GM23338 (cell line): ENCODE results near the gene CYP2W1. TPM values are rescaled to one million over a fixed set of nuclear protein-coding genes. Genes with fewer than 3 reads are reported as not detected.

ENCODE experiments used
- JUNB ChIP-seq: IDR thresholded peaks from one replicate; pipeline ENCODE4 v1.6.1; 2016; ENCODE audit warnings: antibody characterized with exemption; ENCODE audit not compliant: unreplicated experiment
- NANOG ChIP-seq: IDR thresholded peaks from 2 replicates; pipeline ENCODE4 v1.6.1; 2016; ENCODE audit warnings: antibody characterized with exemption, borderline replicate concordance
- REST ChIP-seq: IDR thresholded peaks from one replicate; pipeline ENCODE4 v1.6.1; 2018; ENCODE audit warnings: antibody characterized with exemption; ENCODE audit not compliant: unreplicated experiment
- STAT1 ChIP-seq: IDR thresholded peaks from one replicate; pipeline ENCODE4 v1.6.1; 2016; ENCODE audit warnings: antibody characterized with exemption; ENCODE audit not compliant: unreplicated experiment
- ZNF331 ChIP-seq: fragments of 250-450 bp; sonication (Bioruptor Pico); IDR thresholded peaks from 2 replicates; pipeline ENCODE4 v1.5.0; 2020; ENCODE audit warnings: low read depth, mild to moderate bottlenecking, moderate library complexity
- ZNF462 ChIP-seq: fragments of 250-450 bp; sonication (Bioruptor Pico); IDR thresholded peaks from 2 replicates; pipeline ENCODE4 v1.5.0; 2020; ENCODE audit warnings: mild to moderate bottlenecking, moderate library complexity
- polyA plus RNA-seq: library from polyadenylated mRNA; unstranded; fragments of >200 nt; fragmentation: Nextera tagmentation; extraction: Ambion mirVana; gene quantifications from 2 replicates; pipeline ENCODE4 v1.2.1, GENCODE V29; 2016
- total RNA-seq: library from RNA; depleted of rRNA; stranded (reverse); fragments of >200 nt; shearing (Covaris generic); gene quantifications from 2 replicates; pipeline ENCODE4 v1.2.3, GENCODE V29; 2014

Gene CYP2W1
- total and polyA plus RNA-seq, 2 experiments from 2014 or later: not detected

GRCh38 chr7:979886-980571, 3.0 kb upstream of the CYP2W1 start (continued):
- TF ChIP-seq ZNF462 (CRISPR knock-in tag) (no peak), NANOG (no peak), JUNB (no peak), STAT1 (no peak), ZNF331 (CRISPR knock-in tag) (no peak), REST (no peak)
